IPS-15b (cell line): ENCODE data around the gene GRIK3.

Experiments
- H3K27me3 ChIP-seq: one replicate; pipeline ENCODE4 v1.6.1; 2013; ENCODE audit warnings: low read length; ENCODE audit not compliant: control insufficient read depth, insufficient read depth
- H3K36me3 ChIP-seq: one replicate; pipeline ENCODE4 v1.6.1; 2013; ENCODE audit warnings: low read length; ENCODE audit not compliant: control insufficient read depth, insufficient read depth
- H3K4me1 ChIP-seq: one replicate; pipeline ENCODE4 v1.6.1; 2013; ENCODE audit warnings: mild to moderate bottlenecking, low read length; ENCODE audit not compliant: control insufficient read depth, insufficient read depth
- H3K4me3 ChIP-seq: one replicate; pipeline ENCODE4 v1.5.1; 2013; ENCODE audit warnings: low read depth, low read length
- H3K9ac ChIP-seq: one replicate; pipeline ENCODE4 v1.6.1; 2013; ENCODE audit warnings: low read depth, mild to moderate bottlenecking, low read length
- H3K9me3 ChIP-seq: one replicate; pipeline ENCODE4 v1.6.1; 2013; ENCODE audit warnings: mild to moderate bottlenecking, low read length; ENCODE audit not compliant: control insufficient read depth, insufficient read depth

Gene GRIK3

GRCh38 chr1:37041483-37041882, 7.2 kb upstream of the GRIK3 start:
- peaks cover 33% of the 10 kb centered on the region for H3K4me1 ChIP-seq
- no peak overlapping the region for H3K9ac ChIP-seq
- H3K9me3 ChIP-seq: no peaks in the 10 kb centered on the region
- H3K36me3 ChIP-seq: no peaks in the 10 kb centered on the region
- peaks cover 13% of the 10 kb centered on the region for H3K27me3 ChIP-seq
- H3K4me3 ChIP-seq: no peak overlapping the region

DNA sequence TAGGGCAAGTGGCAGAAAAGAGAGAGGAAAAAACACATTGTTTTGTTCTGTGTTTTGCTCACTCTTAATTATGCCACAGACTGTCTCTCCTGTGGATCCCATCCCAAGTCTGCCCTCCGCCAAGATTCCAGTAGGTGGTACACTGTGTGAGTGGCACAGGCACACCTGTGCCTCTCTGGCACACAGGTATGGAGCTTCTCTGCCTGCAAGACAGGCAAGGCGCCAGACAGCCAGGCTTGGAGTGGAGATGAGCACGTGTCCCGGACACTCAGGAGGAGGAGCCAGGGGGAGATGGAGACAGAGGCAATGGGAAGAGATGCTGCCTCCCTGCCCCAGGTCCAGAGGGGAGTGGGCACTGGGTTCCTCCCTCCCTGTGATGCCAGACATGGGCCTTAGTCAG, 6.5 kb upstream of the GRIK3 start:
- Histone ChIP-seq H3K9me3 (no peaks in the 10 kb centered on the region), H3K4me3 (no peak overlapping the region), H3K27me3 (peaks cover 17% of the 10 kb centered on the region), H3K36me3 (no peaks in the 10 kb centered on the region), H3K9ac (no peak overlapping the region), H3K4me1 (peaks cover 33% of the 10 kb centered on the region)

- no peak overlapping the region for H3K4me3 ChIP-seq
- H3K9me3 ChIP-seq: no peaks in the 10 kb centered on the region
- no peak overlapping the region for H3K9ac ChIP-seq
- H3K36me3 ChIP-seq: no peaks in the 10 kb centered on the region
- peaks cover 22% of the 10 kb centered on the region for H3K27me3 ChIP-seq
- peaks cover 33% of the 10 kb centered on the region for H3K4me1 ChIP-seq
Observed at GRCh38 chr1:37040261-37040660, 5.9 kb upstream of the GRIK3 start.

- Histone ChIP-seq H3K4me3 (peak overlapping the region; percentile 18), H3K4me1 (peaks cover 29% of the 10 kb centered on the region), H3K9ac (no peak overlapping the region), H3K36me3 (no peaks in the 10 kb centered on the region), H3K9me3 (no peaks in the 10 kb centered on the region), H3K27me3 (peaks cover 28% of the 10 kb centered on the region)
Observed at GRCh38 chr1:37038227-37039093, 4.1 kb upstream of the GRIK3 start.

DNA sequence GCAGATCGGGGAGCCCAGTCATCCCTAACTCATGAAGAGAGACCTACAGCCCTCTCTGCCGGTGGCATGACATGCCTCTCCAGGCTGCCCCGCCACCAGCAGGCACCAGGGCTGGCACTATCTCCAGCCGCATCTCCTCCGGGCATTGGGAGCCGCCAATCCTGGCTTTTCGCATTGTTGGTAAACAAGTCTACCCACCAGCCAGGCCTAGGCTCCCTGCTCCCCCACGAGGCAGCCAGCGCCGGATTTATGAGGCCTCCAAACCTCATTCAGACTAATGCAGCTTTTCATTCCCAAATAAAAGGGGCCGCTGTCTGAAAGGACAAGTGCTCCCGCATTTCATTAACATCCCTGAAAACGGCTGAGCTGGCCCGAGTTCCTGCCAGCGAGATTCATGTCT, 3.4 kb upstream of the GRIK3 start:
- Histone ChIP-seq H3K4me1 (peaks cover 23% of the 10 kb centered on the region), H3K9ac (no peak overlapping the region), H3K9me3 (no peaks in the 10 kb centered on the region), H3K36me3 (no peaks in the 10 kb centered on the region), H3K27me3 (peaks cover 35% of the 10 kb centered on the region), H3K4me3 (peak overlapping the region; percentile 8)

GRCh38 chr1:37036667-37037053, 2.3 kb upstream of the GRIK3 start:
- H3K9ac ChIP-seq: no peak overlapping the region
- H3K36me3 ChIP-seq: no peaks in the 10 kb centered on the region
- peak overlapping the region; percentile 45 for H3K4me3 ChIP-seq
- peaks cover 44% of the 10 kb centered on the region for H3K27me3 ChIP-seq
- H3K9me3 ChIP-seq: no peaks in the 10 kb centered on the region
- H3K4me1 ChIP-seq: peaks cover 18% of the 10 kb centered on the region

DNA sequence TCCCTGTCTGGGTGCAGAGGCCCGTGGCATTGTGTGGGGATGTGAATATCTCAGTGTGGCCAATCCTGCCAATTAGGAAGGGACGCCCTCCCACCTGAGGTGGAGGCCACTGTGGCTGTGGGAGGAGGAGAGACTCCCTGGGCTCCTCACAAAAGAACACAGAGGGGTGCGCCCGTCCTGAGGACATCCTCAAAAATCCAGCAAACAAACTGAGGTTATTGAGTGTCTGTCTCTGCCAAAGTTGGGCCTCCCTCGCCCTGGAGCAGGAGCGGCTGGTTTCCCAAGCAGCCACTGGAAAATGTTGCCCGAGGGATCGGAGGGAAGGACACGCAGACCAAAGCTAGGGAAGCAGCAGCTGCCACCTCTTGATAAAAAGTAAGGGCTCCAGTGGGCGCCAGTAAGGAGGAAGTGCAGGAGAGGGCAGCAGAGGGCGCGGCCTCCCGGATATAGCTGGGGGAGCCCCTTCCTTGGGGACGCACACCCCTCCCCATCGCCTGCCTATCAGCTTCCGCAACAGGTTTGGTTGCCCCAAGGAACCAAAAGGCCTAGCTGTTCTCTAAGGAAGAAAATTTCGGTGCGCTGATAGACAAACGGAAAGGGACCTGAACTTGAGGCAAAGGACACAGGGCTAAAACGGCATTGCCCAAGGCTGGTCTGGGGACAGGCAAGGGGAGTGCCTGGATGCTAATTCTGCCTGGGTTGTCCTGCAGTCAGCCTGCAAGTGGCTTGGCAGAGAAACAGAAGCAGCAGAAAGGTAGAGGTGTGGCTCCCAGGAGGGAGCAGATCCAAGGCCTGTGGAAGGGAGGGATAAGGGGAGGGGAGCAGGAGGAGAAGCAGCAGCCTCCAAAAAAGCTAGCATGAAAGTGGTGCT, 1.7 kb upstream of the GRIK3 start:
- H3K27me3 ChIP-seq: peaks cover 49% of the 10 kb centered on the region

GRCh38 chr1:37035014-37035691, 838 bp upstream of the GRIK3 start:
- Histone ChIP-seq H3K9me3 (no peaks in the 10 kb centered on the region), H3K4me3 (peak overlapping the region; percentile 45), H3K9ac (no peak overlapping the region), H3K36me3 (no peaks in the 10 kb centered on the region), H3K27me3 (peaks cover 57% of the 10 kb centered on the region), H3K4me1 (peaks cover 11% of the 10 kb centered on the region)

More for the DNA sequence above, 1.7 kb upstream of the GRIK3 start:
- Histone ChIP-seq H3K9ac (no peak overlapping the region), H3K9me3 (no peaks in the 10 kb centered on the region), H3K4me3 (peak overlapping the region; percentile 45), H3K36me3 (no peaks in the 10 kb centered on the region), H3K4me1 (peaks cover 18% of the 10 kb centered on the region)

DNA sequence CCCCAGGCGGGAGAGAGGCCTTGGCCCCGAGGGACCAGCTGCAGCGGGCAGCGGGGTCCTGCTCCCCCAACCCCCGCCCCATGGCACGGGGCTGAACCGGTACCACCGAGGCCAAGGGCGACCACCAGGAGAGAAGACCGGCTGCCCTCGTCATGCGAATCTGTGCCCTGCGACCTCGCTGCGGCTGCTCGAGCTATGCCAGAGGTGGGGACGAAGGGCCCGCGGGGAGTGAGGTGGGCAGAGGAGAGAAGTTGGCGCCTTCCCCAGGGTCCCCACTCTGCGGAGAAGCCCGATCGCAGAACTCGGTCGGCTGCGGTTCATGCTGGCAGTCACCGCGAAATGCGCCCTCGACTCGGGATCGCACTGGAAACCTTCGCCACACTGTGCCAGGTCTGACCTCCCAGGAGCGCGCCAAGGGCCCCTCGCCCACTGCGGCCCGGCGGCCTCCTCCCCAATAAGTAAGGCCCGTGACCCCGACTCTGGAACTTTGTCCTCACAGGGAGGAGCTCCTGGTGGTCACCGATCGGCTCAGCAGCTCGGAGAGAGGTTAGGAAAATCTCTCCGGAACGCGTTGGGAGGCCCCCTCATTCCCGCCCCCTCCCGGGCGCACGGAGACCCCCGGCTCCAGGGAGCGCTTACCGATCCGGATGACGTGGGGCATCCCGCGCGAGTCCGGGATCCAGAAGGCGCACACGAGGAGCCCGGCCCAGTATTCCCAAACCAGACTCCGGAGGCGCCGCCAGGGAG, 787 bp downstream of the GRIK3 start:
- Histone ChIP-seq H3K9me3 (no peaks in the 10 kb centered on the region), H3K4me1 (peaks cover 11% of the 10 kb centered on the region), H3K4me3 (peak overlapping the region; percentile 22), H3K9ac (no peak overlapping the region), H3K27me3 (peaks cover 70% of the 10 kb centered on the region), H3K36me3 (no peaks in the 10 kb centered on the region)

DNA sequence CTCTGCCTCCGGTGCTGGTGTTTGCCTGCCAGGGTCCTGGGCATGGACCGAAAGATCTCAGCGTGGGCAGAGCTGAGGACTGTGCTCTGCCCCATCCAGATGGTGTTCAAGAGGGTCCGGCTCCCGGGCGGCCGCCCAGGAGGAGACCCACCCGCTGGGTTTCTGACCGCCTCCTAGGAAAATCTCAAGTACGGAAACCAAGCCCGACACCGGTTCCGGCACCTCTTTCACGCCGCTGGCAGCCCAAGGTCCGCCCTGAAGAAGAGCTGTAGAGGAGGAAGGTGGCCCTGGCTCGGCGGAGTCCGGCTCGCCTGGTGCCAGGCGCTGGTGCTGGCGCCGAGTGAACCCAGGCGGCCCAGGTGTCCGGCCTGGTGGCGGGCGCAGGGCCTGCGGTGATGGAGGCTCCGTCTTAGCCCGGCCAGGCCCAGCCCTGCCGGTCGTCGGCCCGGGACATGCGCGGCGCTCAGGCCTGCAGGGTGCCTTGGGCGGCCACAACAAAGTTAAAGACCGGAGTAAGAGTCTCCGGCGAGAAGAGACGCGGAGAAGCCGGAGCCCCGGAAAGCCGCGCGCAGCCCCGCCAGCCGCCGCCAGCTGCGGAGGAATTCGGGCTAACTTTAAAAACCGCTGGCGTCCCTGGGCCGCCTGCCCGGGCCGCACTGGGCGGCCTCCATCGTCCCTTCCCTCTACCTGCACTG, 1.5 kb downstream of the GRIK3 start:
- Histone ChIP-seq H3K27me3 (peaks cover 74% of the 10 kb centered on the region), H3K9ac (no peak overlapping the region), H3K36me3 (no peaks in the 10 kb centered on the region), H3K9me3 (no peaks in the 10 kb centered on the region), H3K4me3 (peak overlapping the region; percentile 22), H3K4me1 (peaks cover 7% of the 10 kb centered on the region)
